HCT116 (cell line): Measurements from ENCODE around the gene PI16. TPM values are rescaled to one million over a fixed set of nuclear protein-coding genes. Genes with fewer than 3 reads are reported as not detected.

Experiments
- ATAC-seq: fragments of 200-7000 bp; cut with Tn5 transposase; 2 replicates; pipeline ENCODE4 v1.9.1; 2020; ENCODE audit warnings: mild to moderate bottlenecking, moderate library complexity
- BruUV-seq: library from RNA; stranded (reverse); fragments of 400-500 nt; replicated peaks from 2 replicates; lab custom pipeline; 2021; lab: Mats Ljungman, UMichigan
- CTCF ChIA-PET: fragments of 300-600 bp; sonication (Branson Sonifier 250); formaldehyde crosslinking; loops from one replicate; lab custom pipeline; 2021; ENCODE audit warnings: antibody characterized with exemption; lab: Charles Lee
- POLR2A ChIA-PET: fragments of 300-600, 350-600 bp; sonication (Branson Sonifier 250); formaldehyde crosslinking; loops from one replicate; lab custom pipeline; 2021; ENCODE audit warnings: antibody characterized with exemption; lab: Charles Lee
- RAD21 ChIA-PET, 2 experiments: fragments of 300-600 bp; sonication (Branson Sonifier 250); formaldehyde crosslinking; loops; one replicate each; lab custom pipeline; 2023; ENCODE audit warnings: low total read pairs in 2 of 2; ENCODE audit not compliant: uncharacterized antibody in 2 of 2, unreplicated experiment in 2 of 2, low non-redundant PET in 1 of 2; lab: Charles Lee
- DNase-seq: peaks from one replicate; pipeline ENCODE4 v3.0.0-alpha.2; 2010; ENCODE audit warnings: low read depth, low spot score
- H2AFZ ChIP-seq: fragments of 200-600 bp; shearing (Covaris generic), sonication (generic); 2 replicates; pipeline ENCODE4 v1.6.1; 2017; ENCODE audit warnings: low read depth, mixed run types, mixed read lengths, antibody characterized with exemption, low read length; ENCODE audit not compliant: poor library complexity, severe bottlenecking
- H3K27ac ChIP-seq: 2 replicates; pipeline ENCODE4 v1.5.1; 2012; ENCODE audit warnings: low read depth, low read length
- H3K27me3 ChIP-seq: fragments of 200-600 bp; sonication (generic); 2 replicates; pipeline ENCODE4 v1.6.1; 2016; ENCODE audit warnings: mixed run types, low read length, mixed read lengths; ENCODE audit not compliant: insufficient read depth
- H3K36me3 ChIP-seq, 2 experiments: fragments of 200-500 bp in 1 of 2; fragments of 200-600 bp in 1 of 2; sonication (Bioruptor generic) in 1 of 2; sonication (generic) in 1 of 2; 2 replicates each; pipeline versions ENCODE4 v1.5.1 to v1.6.1; 2014 to 2016; ENCODE audit warnings: low read length in 2 of 2, inconsistent platforms in 1 of 2, mixed read lengths in 1 of 2, mixed run types in 1 of 2; ENCODE audit not compliant: insufficient read depth in 2 of 2, control insufficient read depth in 1 of 2
- H3K4me1 ChIP-seq, 2 experiments: fragments of 200-600 bp in 1 of 2; sonication (generic) in 1 of 2; 2 replicates each; pipeline versions ENCODE4 v1.5.1 to v1.6.1; 2012 to 2017; ENCODE audit warnings: low read length in 2 of 2, inconsistent platforms in 1 of 2, mild to moderate bottlenecking in 1 of 2, mixed read lengths in 1 of 2, mixed run types in 1 of 2, moderate library complexity in 1 of 2; ENCODE audit not compliant: insufficient read depth in 2 of 2, control insufficient read depth in 1 of 2
- H3K4me2 ChIP-seq: fragments of 200-600 bp; sonication (generic); 2 replicates; pipeline ENCODE4 v1.6.1; 2017; ENCODE audit warnings: mixed run types, low read length, mixed read lengths
- H3K4me3 ChIP-seq, 2 experiments: fragments of 200-600 bp in 1 of 2; sonication (generic) in 1 of 2; replicated peaks in 1 of 2; 2 replicates each; pipeline ENCODE4 v1.5.1; 2011 to 2016; ENCODE audit warnings: low read length in 2 of 2, control low read depth in 1 of 2, low read depth in 1 of 2, mild to moderate bottlenecking in 1 of 2, mixed read lengths in 1 of 2, mixed run types in 1 of 2
- H3K79me2 ChIP-seq: fragments of 200-600 bp; sonication (generic); 2 replicates; pipeline ENCODE4 v1.6.1; 2017; ENCODE audit warnings: mild to moderate bottlenecking, mixed run types, low read length, moderate library complexity, mixed read lengths; ENCODE audit not compliant: insufficient read depth
- H3K9ac ChIP-seq: fragments of 200-600 bp; sonication (generic); 2 replicates; pipeline ENCODE4 v1.6.1; 2016; ENCODE audit warnings: low read length, mixed read lengths
- H3K9me2 ChIP-seq: fragments of 200-600 bp; sonication (generic), shearing (Covaris generic); 2 replicates; pipeline ENCODE4 v1.6.1; 2017; ENCODE audit warnings: mixed run types, mild to moderate bottlenecking, moderate library complexity; ENCODE audit not compliant: insufficient read depth
- H3K9me3 ChIP-seq, 2 experiments: fragments of 200-500 bp in 1 of 2; fragments of 200-600 bp in 1 of 2; sonication (Bioruptor generic) in 1 of 2; sonication (generic) in 1 of 2; 2 replicates each; pipeline ENCODE4 v1.6.1; 2014 to 2017; ENCODE audit warnings: low read length in 2 of 2, mixed read lengths in 2 of 2, inconsistent platforms in 1 of 2, low read depth in 1 of 2, mild to moderate bottlenecking in 1 of 2, mixed run types in 1 of 2, moderate library complexity in 1 of 2; ENCODE audit not compliant: control insufficient read depth in 1 of 2, insufficient read depth in 1 of 2
- H4K20me1 ChIP-seq: fragments of 200-600 bp; sonication (generic), shearing (Covaris generic); 2 replicates; pipeline ENCODE4 v1.6.1; 2017; ENCODE audit warnings: mixed run types, mild to moderate bottlenecking, moderate library complexity; ENCODE audit not compliant: insufficient read depth
- EGR1 ChIP-seq: IDR thresholded peaks from 2 replicates; pipeline ENCODE4 v1.6.1; 2012; ENCODE audit warnings: low read depth
- ELF1 ChIP-seq: IDR thresholded peaks from 2 replicates; pipeline ENCODE4 v1.6.1; 2012; ENCODE audit warnings: low read depth, borderline replicate concordance
- EZH2 ChIP-seq: fragments of 200-600 bp; sonication (generic); IDR thresholded peaks from 2 replicates; pipeline ENCODE4 v1.6.1; 2017; ENCODE audit warnings: antibody characterized with exemption, mixed run types
- EZH2phosphoT487 ChIP-seq: fragments of 200-600 bp; IDR thresholded peaks from 2 replicates; pipeline ENCODE4 v1.6.1; 2018; ENCODE audit warnings: antibody characterized with exemption, borderline replicate concordance
- JUND ChIP-seq: IDR thresholded peaks from 2 replicates; pipeline ENCODE4 v1.6.1; 2012
- REST ChIP-seq: IDR thresholded peaks from 2 replicates; pipeline ENCODE4 v1.6.1; 2012; ENCODE audit warnings: low read depth
- SP1 ChIP-seq: IDR thresholded peaks from 2 replicates; pipeline ENCODE4 v1.6.1; 2012; ENCODE audit warnings: low read depth
- ZBTB33 ChIP-seq: IDR thresholded peaks from 2 replicates; pipeline ENCODE4 v1.6.1; 2011; ENCODE audit warnings: mild to moderate bottlenecking, low read length, moderate library complexity; ENCODE audit not compliant: insufficient replicate concordance; ENCODE audit errors: extremely low read depth
- ZFX ChIP-seq: fragments of 450-650 bp; IDR thresholded peaks from 2 replicates; pipeline ENCODE4 v1.6.1; 2017
- ZNF274 ChIP-seq: fragments of 200-500 bp; sonication (Bioruptor generic); IDR thresholded peaks from 2 replicates; pipeline ENCODE4 v1.6.1; 2014; ENCODE audit warnings: mild to moderate bottlenecking, low read depth, low read length, inconsistent platforms
- intact Hi-C: fragments of 100-400 bp; cut with micrococcal nuclease; formaldehyde crosslinking; loops from 2 replicates; pipeline ENCODE4 v1.10.0; 2022
- total RNA-seq: library from RNA; stranded (reverse); gene quantifications from one replicate; pipeline ENCODE4 v1.2.1, GENCODE V29; 2021; ENCODE audit not compliant: unreplicated experiment
- TF ChIP-seq, protein P1 (sequence below): IDR thresholded peaks from 2 replicates; pipeline ENCODE4 v1.6.1; 2012
- TF ChIP-seq, protein P2 (sequence below): IDR thresholded peaks from 2 replicates; pipeline ENCODE4 v1.6.1; 2012

The PI16 gene
- total RNA-seq, 1 experiment from 2014 or later = 0.59 TPM

DNA sequence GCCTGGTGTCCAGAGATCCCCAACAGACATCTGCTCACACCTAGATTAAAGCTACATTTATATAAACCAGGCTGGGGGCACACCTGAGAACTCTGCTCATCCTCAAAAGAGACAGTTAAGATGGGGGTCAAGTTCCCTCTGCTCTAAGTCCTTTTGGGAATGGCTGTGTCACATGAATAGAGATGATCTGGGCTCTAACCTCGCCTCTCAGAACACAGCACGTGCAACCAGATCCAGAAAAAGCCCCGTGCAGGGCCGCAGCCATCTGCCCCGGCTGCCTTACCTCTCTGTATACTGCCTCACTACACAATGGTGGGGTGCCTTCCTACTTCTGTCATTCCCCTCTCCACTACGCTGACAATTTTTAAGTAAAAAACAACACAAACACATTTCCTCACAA is 25.6 kb downstream of the PI16 start:
- no peak overlapping the region for H3K27ac ChIP-seq
- ChIA-PET CTCF (no interaction called here), RAD21 (no interaction called here), POLR2A (no interaction called here)
- ATAC-seq (no peak), DNase-seq (no peak)
- peaks cover 75% of the 10 kb centered on the region for H3K79me2 ChIP-seq
- no peak overlapping the region for H3K4me2 ChIP-seq
- no peak overlapping the region for H2AFZ ChIP-seq
- TF ChIP-seq ZFX (no peak), ZBTB33 (no peak), EZH2 (no peak)
- TF ChIP-seq, protein P1, sequence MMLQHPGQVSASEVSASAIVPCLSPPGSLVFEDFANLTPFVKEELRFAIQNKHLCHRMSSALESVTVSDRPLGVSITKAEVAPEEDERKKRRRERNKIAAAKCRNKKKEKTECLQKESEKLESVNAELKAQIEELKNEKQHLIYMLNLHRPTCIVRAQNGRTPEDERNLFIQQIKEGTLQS = no peak
- peaks cover 7 to 19% of the 10 kb centered on the region in 2 experiments; a peak in 3 of 4 replicates for H3K4me1 ChIP-seq
- no peaks in the 10 kb centered on the region for H3K27me3 ChIP-seq
- no TSS peak for BruUV-seq
- intact Hi-C loops = no loop called here
- no peaks in the 10 kb centered on the region for H3K9me2 ChIP-seq
- peaks cover 11% of the 10 kb centered on the region; the same call in 1 of the 2 replicates for H4K20me1 ChIP-seq
- no peaks in the 10 kb centered on the region for H3K9me3 ChIP-seq
- H3K36me3 ChIP-seq = peaks cover 30 to 54% of the 10 kb centered on the region in 2 experiments
- no peak overlapping the region for H3K4me3 ChIP-seq
- H3K9ac ChIP-seq = no peak overlapping the region

GRCh38 chr6:36980876-36981619 is 26.5 kb downstream of the PI16 start:
- Histone ChIP-seq H3K4me3 (no peak overlapping the region), H3K27me3 (no peaks in the 10 kb centered on the region), H3K27ac (no peak overlapping the region; the same call in 1 of the 2 replicates), H3K9ac (no peak overlapping the region), H3K79me2 (peaks cover 83% of the 10 kb centered on the region), H4K20me1 (peaks cover 11% of the 10 kb centered on the region; the same call in 1 of the 2 replicates), H2AFZ (no peak overlapping the region), H3K36me3 (peaks cover 25 to 45% of the 10 kb centered on the region in 2 experiments), H3K4me1 (peaks cover 7 to 19% of the 10 kb centered on the region in 2 experiments; a peak in 3 of 4 replicates), H3K9me3 (no peaks in the 10 kb centered on the region), H3K4me2 (no peak overlapping the region), H3K9me2 (no peaks in the 10 kb centered on the region)
- ATAC-seq (no peak), DNase-seq (no peak)
- CTCF ChIA-PET = no interaction called here
- POLR2A ChIA-PET = no interaction called here
- RAD21 ChIA-PET = no interaction called here
- BruUV-seq = no TSS peak
- intact Hi-C loops = no loop called here
- TF ChIP-seq REST (no peak), ZNF274 (no peak), EZH2phosphoT487 (no peak), EGR1 (no peak), JUND (no peak), SP1 (no peak), ELF1 (no peak)
- TF ChIP-seq, protein P2, sequence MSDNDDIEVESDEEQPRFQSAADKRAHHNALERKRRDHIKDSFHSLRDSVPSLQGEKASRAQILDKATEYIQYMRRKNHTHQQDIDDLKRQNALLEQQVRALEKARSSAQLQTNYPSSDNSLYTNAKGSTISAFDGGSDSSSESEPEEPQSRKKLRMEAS = no peak
